Nephron (organoid): ENCODE results near the gene ANTKMT.

Experiments used
- H3K27ac Mint-ChIP-seq, 3 experiments: 2 replicates each; pipeline ENCODE4 v1.8.0; 2020; ENCODE audit warnings: mixed read lengths in 3 of 3, mild to moderate bottlenecking in 2 of 3, moderate library complexity in 1 of 3
- H3K27me3 Mint-ChIP-seq: 2 replicates; pipeline ENCODE4 v1.8.0; 2021; ENCODE audit warnings: low read depth, mild to moderate bottlenecking, moderate library complexity, mixed read lengths
- H3K36me3 Mint-ChIP-seq: 2 replicates; pipeline ENCODE4 v1.8.0; 2020; ENCODE audit warnings: low read depth, mixed read lengths
- H3K4me1 Mint-ChIP-seq: 2 replicates; pipeline ENCODE4 v1.8.0; 2020; ENCODE audit warnings: mixed read lengths
- H3K4me3 Mint-ChIP-seq, 3 experiments: 2 replicates each; pipeline ENCODE4 v1.8.0; 2020; ENCODE audit warnings: mild to moderate bottlenecking in 3 of 3, mixed read lengths in 3 of 3, moderate library complexity in 2 of 3
- H3K9me3 Mint-ChIP-seq: 2 replicates; pipeline ENCODE4 v1.8.0; 2020; ENCODE audit warnings: mixed read lengths
- TF ChIP-seq, protein P1 (sequence below), 3 experiments: fragments of 200-600 bp; sonication (generic); IDR thresholded peaks; one replicate each; pipeline ENCODE4 v1.5.0; 2021; ENCODE audit warnings: antibody characterized with exemption in 3 of 3; ENCODE audit not compliant: unreplicated experiment in 3 of 3

ANTKMT gene

GRCh38 chr16:730666-731509 is 9.9 kb downstream of the ANTKMT start:
- H3K4me1 Mint-ChIP-seq, result no peaks in the 10 kb centered on the region
- peaks cover 12% of the 10 kb centered on the region for H3K27me3 Mint-ChIP-seq
- H3K9me3 Mint-ChIP-seq, result no peaks in the 10 kb centered on the region
- H3K4me3 Mint-ChIP-seq, result no peak overlapping the region
- peaks cover 15% of the 10 kb centered on the region for H3K36me3 Mint-ChIP-seq
- TF ChIP-seq, protein P1, sequence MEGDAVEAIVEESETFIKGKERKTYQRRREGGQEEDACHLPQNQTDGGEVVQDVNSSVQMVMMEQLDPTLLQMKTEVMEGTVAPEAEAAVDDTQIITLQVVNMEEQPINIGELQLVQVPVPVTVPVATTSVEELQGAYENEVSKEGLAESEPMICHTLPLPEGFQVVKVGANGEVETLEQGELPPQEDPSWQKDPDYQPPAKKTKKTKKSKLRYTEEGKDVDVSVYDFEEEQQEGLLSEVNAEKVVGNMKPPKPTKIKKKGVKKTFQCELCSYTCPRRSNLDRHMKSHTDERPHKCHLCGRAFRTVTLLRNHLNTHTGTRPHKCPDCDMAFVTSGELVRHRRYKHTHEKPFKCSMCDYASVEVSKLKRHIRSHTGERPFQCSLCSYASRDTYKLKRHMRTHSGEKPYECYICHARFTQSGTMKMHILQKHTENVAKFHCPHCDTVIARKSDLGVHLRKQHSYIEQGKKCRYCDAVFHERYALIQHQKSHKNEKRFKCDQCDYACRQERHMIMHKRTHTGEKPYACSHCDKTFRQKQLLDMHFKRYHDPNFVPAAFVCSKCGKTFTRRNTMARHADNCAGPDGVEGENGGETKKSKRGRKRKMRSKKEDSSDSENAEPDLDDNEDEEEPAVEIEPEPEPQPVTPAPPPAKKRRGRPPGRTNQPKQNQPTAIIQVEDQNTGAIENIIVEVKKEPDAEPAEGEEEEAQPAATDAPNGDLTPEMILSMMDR (IDR thresholded peaks at IDR 0.05; ENCODE audit: unreplicated experiment in 3 of 3), result no peak
- H3K27ac Mint-ChIP-seq, result no peak overlapping the region

DNA sequence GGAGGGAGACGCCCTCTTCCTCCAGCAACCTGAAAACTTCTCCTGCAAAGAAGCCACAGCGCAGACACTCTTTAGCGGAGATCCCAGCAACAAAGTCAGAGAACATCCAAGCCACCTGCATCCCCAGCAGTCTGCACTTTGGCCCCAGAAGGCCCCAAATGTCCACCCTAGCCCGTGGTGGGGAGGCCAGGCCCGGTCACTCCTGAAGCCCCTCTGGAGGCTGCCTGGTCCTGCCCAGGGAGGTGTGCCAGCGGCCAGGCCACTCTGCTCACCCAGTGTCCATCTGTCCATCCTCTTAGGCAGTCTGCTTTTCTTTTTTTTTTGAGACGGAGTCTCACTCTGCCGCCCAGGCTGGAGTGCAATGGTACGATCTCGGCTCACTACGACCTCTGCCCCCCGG is 11.4 kb downstream of the ANTKMT start:
- no peaks in the 10 kb centered on the region for H3K9me3 Mint-ChIP-seq
- H3K27me3 Mint-ChIP-seq, result peaks cover 4% of the 10 kb centered on the region
- H3K36me3 Mint-ChIP-seq, result peaks cover 17% of the 10 kb centered on the region
- no peaks in the 10 kb centered on the region for H3K4me1 Mint-ChIP-seq
- no peak overlapping the region for H3K27ac Mint-ChIP-seq
- no peak overlapping the region for H3K4me3 Mint-ChIP-seq
- TF ChIP-seq, protein P1 (IDR thresholded peaks at IDR 0.05; ENCODE audit: unreplicated experiment in 3 of 3), result no peak

DNA sequence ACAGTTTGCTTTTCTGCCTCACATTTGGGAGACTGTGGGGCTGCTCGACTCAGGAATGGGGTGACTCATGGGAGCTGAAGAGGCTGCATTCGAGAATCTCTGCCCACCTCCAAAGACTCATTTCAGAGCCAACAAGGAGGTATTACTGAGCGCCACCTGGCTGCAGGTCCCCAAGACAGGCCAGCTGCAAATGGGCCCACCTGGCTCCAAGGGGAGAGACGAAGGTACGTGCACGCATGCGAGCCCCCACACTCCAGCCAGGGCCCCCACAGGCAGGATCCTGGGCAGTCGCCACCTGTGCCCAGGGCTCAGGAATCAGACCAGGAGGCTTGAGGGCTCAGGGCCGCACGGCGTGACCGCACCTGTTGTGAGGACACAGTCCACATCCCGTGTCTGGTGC is 12.0 kb downstream of the ANTKMT start:
- TF ChIP-seq, protein P1 (IDR thresholded peaks at IDR 0.05; ENCODE audit: unreplicated experiment in 3 of 3), result no peak
- H3K9me3 Mint-ChIP-seq, result no peaks in the 10 kb centered on the region
- no peaks in the 10 kb centered on the region for H3K4me1 Mint-ChIP-seq
- H3K4me3 Mint-ChIP-seq, result no peak overlapping the region
- peaks cover 4% of the 10 kb centered on the region for H3K27me3 Mint-ChIP-seq
- H3K27ac Mint-ChIP-seq, result no peak overlapping the region
- H3K36me3 Mint-ChIP-seq, result peaks cover 20% of the 10 kb centered on the region

GRCh38 chr16:733382-734207 is 12.6 kb downstream of the ANTKMT start:
- TF ChIP-seq, protein P1 (IDR thresholded peaks at IDR 0.05; ENCODE audit: unreplicated experiment in 3 of 3), result peak in 1 of 3 experiments; percentile 14
- Mint-ChIP-seq H3K27ac (no peak overlapping the region), H3K36me3 (peaks cover 20% of the 10 kb centered on the region), H3K27me3 (peaks cover 4% of the 10 kb centered on the region), H3K9me3 (no peaks in the 10 kb centered on the region), H3K4me1 (no peaks in the 10 kb centered on the region), H3K4me3 (no peak overlapping the region)

- Mint-ChIP-seq H3K4me3 (no peak overlapping the region), H3K36me3 (peaks cover 20% of the 10 kb centered on the region), H3K27me3 (no peaks in the 10 kb centered on the region), H3K4me1 (no peaks in the 10 kb centered on the region), H3K9me3 (no peaks in the 10 kb centered on the region), H3K27ac (no peak overlapping the region)
- TF ChIP-seq, protein P1 (IDR thresholded peaks at IDR 0.05; ENCODE audit: unreplicated experiment in 3 of 3), result no peak
These were observed 13.4 kb downstream of the ANTKMT start for GRCh38 chr16:734208-734980.
